GM19023 (cell line): Measurements from ENCODE around the gene ADARB2.

Experiments
- ATAC-seq: cut with Tn5 transposase; IDR thresholded peaks from one replicate; pipeline ENCODE4 v1.9.1; 2021; ENCODE audit warnings: mild to moderate bottlenecking, moderate library complexity; ENCODE audit not compliant: unreplicated experiment

Gene ADARB2

DNA sequence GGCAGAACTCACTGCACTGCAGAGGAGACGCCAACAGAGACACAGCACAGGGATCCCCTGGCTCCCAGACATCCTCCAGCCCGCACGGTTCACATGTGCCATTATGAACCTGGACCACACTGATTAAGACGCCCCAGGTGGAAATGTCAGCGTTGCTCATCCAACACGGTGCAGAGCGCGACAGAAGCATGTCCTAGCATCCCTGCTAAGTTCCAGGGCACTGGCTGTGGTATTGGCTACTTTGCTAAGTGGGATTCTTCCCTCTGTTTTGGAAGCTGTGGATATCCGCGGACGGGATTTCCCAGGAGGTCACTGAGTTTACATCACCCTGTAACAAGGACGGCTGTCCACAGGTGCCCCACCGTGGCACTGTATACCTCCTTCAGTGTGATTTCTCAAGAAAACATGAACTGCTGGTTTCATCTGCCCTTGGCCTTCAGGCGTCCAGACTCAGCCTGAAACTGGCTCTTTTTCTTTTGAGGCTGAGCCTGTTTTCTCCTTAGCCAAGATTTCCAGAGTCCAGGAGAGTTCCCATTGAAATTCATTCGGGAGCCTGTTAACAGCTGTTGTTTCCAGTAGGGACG lies 357.1 kb downstream of the ADARB2 start:
- ATAC-seq: no peak

GRCh38 chr10:1379601-1380000 lies 357.7 kb downstream of the ADARB2 start:
- no peak for ATAC-seq

GRCh38 chr10:1378473-1378872 lies 358.9 kb downstream of the ADARB2 start:
- ATAC-seq: no peak

GRCh38 chr10:1377740-1378397 lies 359.5 kb downstream of the ADARB2 start:
- no peak for ATAC-seq

DNA sequence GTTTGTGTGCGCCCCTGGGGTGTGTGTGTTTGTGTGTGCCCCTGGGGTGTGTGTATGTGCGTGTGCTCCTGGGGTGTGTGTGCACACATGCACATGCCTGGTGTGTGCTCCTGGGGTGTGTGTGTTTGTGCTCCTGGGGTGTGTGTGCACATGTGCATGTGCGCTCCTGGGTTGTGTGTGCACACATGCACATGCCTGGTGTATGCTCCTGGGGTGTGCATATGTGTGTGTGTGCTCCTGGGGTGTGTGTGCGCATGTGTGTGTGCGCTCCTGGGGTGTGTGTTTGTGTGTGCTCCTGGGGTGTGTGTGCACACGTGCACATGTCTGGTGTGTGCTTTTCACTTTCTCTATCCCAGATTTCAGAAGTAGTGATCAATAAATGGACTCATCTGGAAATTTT lies 360.1 kb downstream of the ADARB2 start:
- no peak for ATAC-seq

DNA sequence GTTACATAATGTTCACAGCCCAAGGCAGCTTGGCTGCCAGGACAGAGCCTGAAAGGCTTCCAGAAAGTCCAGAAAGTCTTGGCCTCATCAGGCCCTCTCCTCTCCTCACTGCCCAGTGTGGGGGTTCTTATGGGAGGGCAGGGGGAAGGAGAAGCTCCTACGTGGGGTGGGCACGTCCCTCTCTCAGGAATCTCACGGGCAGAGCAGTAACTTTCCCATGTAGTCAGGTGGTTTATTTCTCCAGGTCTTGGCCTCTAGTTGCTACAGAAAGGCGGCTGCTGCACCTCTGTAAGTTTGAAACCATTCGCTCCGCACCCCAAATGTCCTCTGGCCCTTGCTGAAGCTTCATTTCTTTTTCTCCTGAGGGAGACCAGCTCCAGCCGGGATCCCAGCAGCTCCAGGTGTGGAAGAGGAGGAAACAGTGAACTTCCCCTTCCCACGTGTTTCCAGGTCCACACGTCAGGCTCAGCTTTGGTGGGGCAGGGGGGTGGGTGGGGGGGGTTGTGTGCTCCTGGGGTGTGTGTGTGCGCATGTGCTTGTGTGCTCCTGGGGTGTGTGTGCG lies 360.9 kb downstream of the ADARB2 start:
- no peak for ATAC-seq

DNA sequence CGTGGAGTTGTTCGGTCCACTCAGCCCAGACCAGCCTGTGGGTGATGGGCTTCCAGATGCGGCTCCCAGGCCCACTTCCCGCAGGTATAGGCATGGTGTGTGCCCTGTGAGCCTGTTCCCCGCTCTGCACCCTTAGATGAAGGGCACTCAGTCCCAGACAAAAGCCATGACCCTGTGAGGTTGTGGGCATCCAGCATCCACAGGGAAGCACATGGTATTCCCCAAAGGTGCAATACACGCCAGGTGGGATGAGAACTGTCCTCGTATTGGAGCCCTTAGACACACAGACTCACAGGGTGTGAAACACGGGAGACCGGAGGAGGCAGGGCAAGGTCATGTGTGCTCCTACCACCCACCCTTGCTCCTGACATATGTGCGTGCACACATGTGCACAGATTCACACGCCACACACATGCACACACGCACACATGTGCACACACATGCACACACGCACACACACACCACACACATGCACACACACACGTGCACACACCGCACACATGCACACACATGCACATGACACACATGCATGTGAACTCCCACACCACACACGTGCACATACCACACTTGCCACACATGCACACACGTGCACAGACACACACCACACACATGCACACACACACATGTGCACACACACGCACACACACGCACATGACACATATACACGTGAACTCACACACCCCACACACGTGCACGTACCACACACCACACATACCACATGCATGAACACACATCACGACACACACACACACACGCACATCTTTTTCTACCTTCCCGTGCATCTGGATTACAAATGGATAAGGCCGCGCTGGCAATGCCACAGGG lies 361.8 kb downstream of the ADARB2 start:
- ATAC-seq: no peak

DNA sequence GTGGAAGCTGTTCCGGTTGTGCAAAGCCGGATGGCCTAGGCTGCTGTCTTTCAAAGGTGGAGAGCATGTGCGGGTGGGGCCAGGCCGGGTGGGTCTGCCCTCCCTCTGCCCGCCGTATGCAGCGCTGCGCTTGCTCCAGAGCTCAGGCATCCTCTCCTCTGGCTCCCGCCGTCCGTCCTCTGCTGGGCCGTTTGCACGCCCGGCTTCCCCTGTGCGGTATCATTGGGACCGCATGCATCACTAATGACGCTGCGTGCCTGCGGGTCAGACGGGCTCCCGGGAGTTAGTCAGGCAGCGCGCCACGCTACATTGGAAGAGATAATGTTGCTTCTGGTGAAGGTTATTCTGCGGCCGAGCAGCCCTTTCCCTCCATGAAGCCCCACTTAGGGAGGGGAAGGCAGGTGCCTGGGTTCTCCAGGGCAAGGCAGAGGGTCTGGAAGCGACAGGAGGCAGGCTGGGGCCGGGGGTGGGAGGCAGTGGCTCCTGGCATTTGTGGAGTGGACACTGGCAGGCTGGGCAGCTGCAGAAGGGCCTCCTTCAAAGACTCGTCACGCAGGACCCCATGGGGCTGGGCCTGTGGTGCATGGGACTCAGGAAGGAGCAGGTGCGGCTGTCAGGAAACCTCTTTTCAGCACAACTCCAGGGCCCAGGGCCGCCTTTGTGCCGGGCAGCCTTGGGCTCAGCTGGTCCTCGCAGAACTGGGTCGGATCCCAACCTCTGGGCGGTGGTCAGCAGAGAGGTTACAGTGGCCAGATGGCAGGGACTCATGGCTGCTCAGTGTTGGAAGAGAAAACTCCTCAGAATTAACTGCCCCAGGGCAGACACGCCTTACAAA lies 362.6 kb downstream of the ADARB2 start:
- ATAC-seq: no peak

GRCh38 chr10:1373287-1373686 lies 364.0 kb downstream of the ADARB2 start:
- no peak for ATAC-seq

DNA sequence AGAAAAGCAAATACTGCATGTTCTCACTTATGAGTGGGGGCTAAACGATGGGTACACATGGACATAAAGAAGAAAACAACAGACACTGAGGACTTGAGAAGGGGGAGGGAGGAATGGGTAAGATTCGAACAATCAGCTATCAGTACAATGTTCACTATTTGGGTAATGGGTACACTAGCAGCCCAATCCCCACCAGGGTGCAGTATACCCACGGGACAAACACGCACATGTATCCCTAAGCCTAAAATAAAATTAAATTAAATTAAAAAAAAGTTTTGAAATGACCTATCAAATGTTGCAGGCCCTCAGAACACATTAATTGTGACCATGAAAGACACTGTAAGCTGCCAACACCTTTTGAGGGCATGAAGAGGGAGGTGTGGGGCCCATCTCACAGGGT lies 365.1 kb downstream of the ADARB2 start:
- no peak for ATAC-seq

- ATAC-seq: no peak
Measured at GRCh38 chr10:1370298-1370697, 367.0 kb downstream of the ADARB2 start.

DNA sequence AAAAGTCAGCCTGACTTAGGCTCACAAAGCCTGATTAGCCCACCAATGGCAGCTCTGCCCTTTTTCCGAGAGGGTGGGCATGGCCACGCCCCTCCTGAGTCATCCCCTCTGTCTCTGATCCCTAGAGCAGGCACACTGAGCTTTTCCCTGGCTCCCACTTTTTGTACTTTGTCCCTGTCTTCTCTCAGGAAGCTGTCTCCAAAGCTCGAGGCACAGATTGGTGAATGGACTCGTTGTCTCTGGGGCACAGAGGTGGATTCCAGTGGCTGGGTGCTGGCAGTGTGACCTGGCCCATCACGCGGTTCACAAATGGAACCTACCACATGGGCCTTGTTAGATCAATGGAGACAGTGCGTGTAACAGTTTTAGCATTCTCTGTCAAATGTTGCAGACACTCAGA lies 367.7 kb downstream of the ADARB2 start:
- no peak for ATAC-seq

GRCh38 chr10:1369197-1369596 lies 368.1 kb downstream of the ADARB2 start:
- no peak for ATAC-seq

- no peak for ATAC-seq
Measured at GRCh38 chr10:1368842-1369171, 368.5 kb downstream of the ADARB2 start.

DNA sequence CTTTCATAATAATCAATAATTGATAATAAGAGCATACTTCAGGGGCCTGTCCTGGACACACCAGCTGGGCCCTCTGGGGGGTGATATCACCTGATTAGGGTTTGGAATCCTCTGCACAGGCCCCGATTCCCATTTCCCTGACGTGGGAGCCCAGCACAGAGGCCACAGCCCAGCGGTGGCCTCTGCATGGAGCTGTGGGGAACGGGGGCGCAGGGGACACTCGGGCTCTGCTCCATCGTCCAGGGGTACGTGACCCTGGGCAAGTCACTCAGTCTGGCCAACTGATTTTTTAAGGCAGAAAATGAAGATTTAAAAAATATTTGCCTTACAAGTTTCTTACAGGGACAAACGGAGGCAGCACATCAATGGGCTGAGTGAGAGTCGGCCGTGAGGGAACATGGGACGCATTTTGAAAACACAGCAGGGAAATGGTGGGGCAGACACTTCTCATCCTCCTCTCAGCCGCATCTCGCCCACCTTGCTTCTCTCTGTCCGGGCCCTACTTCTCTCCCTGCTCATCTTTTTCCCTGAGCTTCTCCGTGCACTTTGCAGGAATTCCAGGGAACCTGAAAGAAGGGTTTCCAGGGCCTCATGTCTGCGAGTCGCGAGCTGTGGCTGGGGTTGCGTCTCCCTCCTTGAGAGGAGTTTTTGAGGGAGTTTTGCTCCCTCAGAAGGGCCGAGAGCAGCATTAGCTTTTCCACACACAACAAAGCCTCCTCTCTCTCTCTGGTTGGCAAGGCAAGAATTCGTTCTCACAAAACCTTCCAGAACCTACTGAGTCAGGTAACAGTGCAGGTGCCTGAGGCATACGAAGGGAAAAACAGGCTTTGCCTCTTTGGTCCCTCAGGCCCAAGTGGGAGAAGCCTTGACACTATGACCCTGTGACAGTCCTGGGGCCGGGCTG lies 369.1 kb downstream of the ADARB2 start:
- no peak for ATAC-seq

- ATAC-seq: no peak
Measured at GRCh38 chr10:1366811-1367425, 370.4 kb downstream of the ADARB2 start.

- no peak for ATAC-seq
Measured at GRCh38 chr10:1366322-1366691, 371.0 kb downstream of the ADARB2 start.

- no peak for ATAC-seq
Measured at GRCh38 chr10:1365540-1366321, 371.6 kb downstream of the ADARB2 start.
